DOHH2 (cell line): Measurements from ENCODE around the gene GCAT.

Experiments
- CTCF ChIP-seq: fragments of 200-600 bp; sonication (generic); IDR thresholded peaks from one replicate; pipeline ENCODE4 v1.5.1; 2014; ENCODE audit warnings: antibody characterized with exemption, mild to moderate bottlenecking, low read depth, low read length; ENCODE audit not compliant: poor library complexity, severe bottlenecking
- EZH2phosphoT487 ChIP-seq: fragments of 200-600 bp; sonication (generic); IDR thresholded peaks from 2 replicates; pipeline ENCODE4 v1.6.1; 2017; ENCODE audit warnings: borderline replicate concordance, mild to moderate bottlenecking, antibody characterized with exemption, low read length, moderate library complexity, mixed read lengths

GRCh38 chr22:37782340-37783168 lies 25.2 kb upstream of the GCAT start:
- TF ChIP-seq CTCF (no peak), EZH2phosphoT487 (no peak)
